Osteoblast (primary cell): ENCODE results near the gene CNOT8. TPM values are rescaled to one million over a fixed set of nuclear protein-coding genes. Genes with fewer than 3 reads are reported as not detected.

Experiments used
- DNase-seq: peaks from one replicate; pipeline ENCODE4 v3.0.0; 2011; ENCODE audit warnings: low spot score, mixed read lengths; ENCODE audit not compliant: insufficient read length; ENCODE audit errors: missing footprints
- H2AFZ ChIP-seq: 2 replicates; pipeline ENCODE4 v1.6.0; 2011; ENCODE audit warnings: mild to moderate bottlenecking, low read length
- H3K27ac ChIP-seq: 2 replicates; pipeline ENCODE4 v1.5.1; 2011; ENCODE audit warnings: mild to moderate bottlenecking, low read depth, low read length, moderate library complexity
- H3K27me3 ChIP-seq: 2 replicates; pipeline ENCODE4 v1.6.0; 2012; ENCODE audit warnings: mild to moderate bottlenecking, control low read depth, inconsistent platforms, low read length, moderate library complexity; ENCODE audit not compliant: insufficient read depth
- H3K36me3 ChIP-seq: 2 replicates; pipeline ENCODE4 v1.5.1; 2011; ENCODE audit warnings: mild to moderate bottlenecking, low read length, control low read depth, moderate library complexity; ENCODE audit not compliant: insufficient read depth
- H3K4me1 ChIP-seq: 2 replicates; pipeline ENCODE4 v1.5.1; 2011; ENCODE audit warnings: mild to moderate bottlenecking, low read length, control low read depth, moderate library complexity; ENCODE audit not compliant: insufficient read depth
- H3K4me2 ChIP-seq: 2 replicates; pipeline ENCODE4 v1.6.0; 2011; ENCODE audit warnings: mild to moderate bottlenecking, low read length; ENCODE audit not compliant: insufficient read depth
- H3K4me3 ChIP-seq: fragments of 200-600 bp; sonication (generic); 3 replicates; pipeline ENCODE4 v1.5.1; 2012; ENCODE audit warnings: mild to moderate bottlenecking, low read length, inconsistent platforms; ENCODE audit not compliant: insufficient read depth
- H3K79me2 ChIP-seq: 2 replicates; pipeline ENCODE4 v1.6.0; 2012; ENCODE audit warnings: mild to moderate bottlenecking, low read length, control low read depth, inconsistent platforms; ENCODE audit not compliant: insufficient read depth
- H3K9me3 ChIP-seq: 2 replicates; pipeline ENCODE4 v1.5.1; 2011; ENCODE audit warnings: low read depth, low read length, control low read depth
- H4K20me1 ChIP-seq: 2 replicates; pipeline ENCODE4 v1.6.0; 2012; ENCODE audit warnings: mild to moderate bottlenecking, low read length, control low read depth; ENCODE audit not compliant: insufficient read depth
- total RNA-seq: library from RNA; depleted of rRNA; stranded (reverse); fragments of >200 nt; gene quantifications from 2 replicates; pipeline ENCODE4 v1.2.3, GENCODE V29; 2012
- TF ChIP-seq, protein P1 (sequence below): IDR thresholded peaks from 2 replicates; pipeline ENCODE4 v1.5.1; 2011; ENCODE audit warnings: mild to moderate bottlenecking, low read depth, low read length, moderate library complexity; ENCODE audit errors: extremely low read depth

Gene CNOT8
- total RNA-seq, 1 donor: 55.7 TPM

DNA sequence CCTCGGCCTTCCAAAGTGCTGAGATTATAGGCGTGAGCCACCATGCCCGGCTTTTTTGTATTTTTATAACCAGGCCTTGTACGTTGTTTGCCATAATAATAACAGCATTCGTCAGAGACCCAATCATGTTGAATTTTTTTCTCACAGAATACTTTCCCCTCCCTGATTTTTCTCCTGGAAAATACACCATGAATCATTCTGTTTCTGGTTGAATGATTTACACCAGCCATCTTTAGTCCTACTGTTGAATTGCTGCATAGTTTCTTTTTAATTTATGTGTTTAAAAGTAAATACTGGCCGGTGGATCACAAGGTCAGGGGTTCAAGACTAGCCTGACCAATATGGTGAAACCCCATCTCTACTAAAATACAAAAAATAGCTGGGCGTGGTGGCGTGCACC is 3.5 kb downstream of the CNOT8 start:
- DNase-seq: no peak
- Histone ChIP-seq H4K20me1 (peaks cover 41% of the 10 kb centered on the region), H3K27me3 (no peaks in the 10 kb centered on the region), H3K9me3 (no peaks in the 10 kb centered on the region), H3K79me2 (peaks cover 81% of the 10 kb centered on the region), H3K36me3 (peaks cover 24% of the 10 kb centered on the region), H3K4me2 (no peak overlapping the region), H3K4me3 (no peak overlapping the region), H3K4me1 (peaks cover 29% of the 10 kb centered on the region), H2AFZ (no peak overlapping the region), H3K27ac (no peak overlapping the region)
- TF ChIP-seq, protein P1, sequence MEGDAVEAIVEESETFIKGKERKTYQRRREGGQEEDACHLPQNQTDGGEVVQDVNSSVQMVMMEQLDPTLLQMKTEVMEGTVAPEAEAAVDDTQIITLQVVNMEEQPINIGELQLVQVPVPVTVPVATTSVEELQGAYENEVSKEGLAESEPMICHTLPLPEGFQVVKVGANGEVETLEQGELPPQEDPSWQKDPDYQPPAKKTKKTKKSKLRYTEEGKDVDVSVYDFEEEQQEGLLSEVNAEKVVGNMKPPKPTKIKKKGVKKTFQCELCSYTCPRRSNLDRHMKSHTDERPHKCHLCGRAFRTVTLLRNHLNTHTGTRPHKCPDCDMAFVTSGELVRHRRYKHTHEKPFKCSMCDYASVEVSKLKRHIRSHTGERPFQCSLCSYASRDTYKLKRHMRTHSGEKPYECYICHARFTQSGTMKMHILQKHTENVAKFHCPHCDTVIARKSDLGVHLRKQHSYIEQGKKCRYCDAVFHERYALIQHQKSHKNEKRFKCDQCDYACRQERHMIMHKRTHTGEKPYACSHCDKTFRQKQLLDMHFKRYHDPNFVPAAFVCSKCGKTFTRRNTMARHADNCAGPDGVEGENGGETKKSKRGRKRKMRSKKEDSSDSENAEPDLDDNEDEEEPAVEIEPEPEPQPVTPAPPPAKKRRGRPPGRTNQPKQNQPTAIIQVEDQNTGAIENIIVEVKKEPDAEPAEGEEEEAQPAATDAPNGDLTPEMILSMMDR: no peak

DNA sequence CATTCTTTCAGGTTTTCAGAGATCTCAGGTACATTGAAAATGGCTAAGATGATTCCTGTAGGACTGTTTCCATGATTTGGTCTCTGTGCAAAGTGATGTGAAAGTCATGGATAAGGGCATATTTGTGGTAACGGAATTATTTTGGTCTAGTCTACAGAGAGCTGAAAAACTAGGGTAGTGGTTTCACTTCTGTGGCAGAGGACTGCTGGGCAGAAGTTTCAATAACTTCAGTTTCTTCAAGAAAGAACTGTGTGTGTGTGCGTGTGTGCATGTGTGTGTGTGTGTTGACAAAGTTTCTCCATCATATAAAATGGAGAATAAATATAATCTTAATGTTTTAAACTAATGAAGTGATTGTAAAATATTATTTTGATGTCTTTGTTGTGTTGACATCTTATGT is 4.3 kb downstream of the CNOT8 start:
- Histone ChIP-seq H3K4me2 (peak overlapping the region; percentile 47), H3K27me3 (no peaks in the 10 kb centered on the region), H4K20me1 (peaks cover 41% of the 10 kb centered on the region), H3K9me3 (no peaks in the 10 kb centered on the region), H3K27ac (peak overlapping the region; percentile 8), H3K4me1 (peaks cover 30% of the 10 kb centered on the region), H3K4me3 (no peak overlapping the region), H2AFZ (no peak overlapping the region), H3K36me3 (peaks cover 32% of the 10 kb centered on the region), H3K79me2 (peaks cover 86% of the 10 kb centered on the region)
- TF ChIP-seq, protein P1: no peak
- no peak for DNase-seq

DNA sequence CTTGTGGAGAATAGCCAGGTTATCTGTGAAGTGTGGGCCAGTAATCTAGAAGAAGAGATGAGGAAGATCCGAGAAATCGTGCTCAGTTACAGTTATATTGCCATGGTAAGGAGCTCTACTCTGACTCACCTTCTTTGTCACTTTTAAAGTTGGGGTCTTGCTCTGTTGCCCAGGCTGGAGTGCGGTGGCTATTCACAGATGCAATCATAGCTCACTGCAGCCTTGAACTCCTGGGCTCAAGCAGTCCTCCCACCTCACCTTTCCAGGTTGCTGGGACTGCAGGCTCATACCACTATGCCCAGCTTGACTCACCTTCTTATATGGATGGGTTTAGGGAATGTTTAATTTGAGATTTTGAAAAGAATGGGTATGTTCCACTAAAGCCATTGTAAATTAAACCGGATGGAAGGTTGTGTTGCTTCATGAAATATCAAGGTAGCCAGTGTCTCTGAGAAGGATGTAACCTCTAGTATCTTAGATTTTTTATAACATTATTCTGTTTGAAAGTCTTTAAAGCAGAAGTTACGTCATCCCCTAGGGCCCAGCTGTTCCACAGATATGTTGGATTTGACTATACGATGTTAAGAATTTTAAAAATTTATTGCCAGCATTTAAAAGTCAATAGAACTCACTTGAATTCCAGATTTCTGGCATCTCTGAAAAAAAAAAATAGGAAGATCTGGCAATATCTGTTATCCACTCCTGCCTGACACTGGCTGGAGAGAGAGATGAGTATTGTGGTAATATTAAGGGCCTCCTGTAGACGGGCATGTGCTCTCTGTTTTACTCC is 5.1 kb downstream of the CNOT8 start:
- DNase-seq: no peak
- H3K4me1 ChIP-seq: peaks cover 30% of the 10 kb centered on the region
- TF ChIP-seq, protein P1: no peak
- H4K20me1 ChIP-seq: peaks cover 45% of the 10 kb centered on the region
- H3K27ac ChIP-seq: peak overlapping the region; percentile 8
- peaks cover 33% of the 10 kb centered on the region for H3K36me3 ChIP-seq
- no peaks in the 10 kb centered on the region for H3K27me3 ChIP-seq
- H3K9me3 ChIP-seq: no peaks in the 10 kb centered on the region
- H3K4me2 ChIP-seq: no peak overlapping the region
- peaks cover 87% of the 10 kb centered on the region for H3K79me2 ChIP-seq
- no peak overlapping the region for H2AFZ ChIP-seq
- no peak overlapping the region for H3K4me3 ChIP-seq

DNA sequence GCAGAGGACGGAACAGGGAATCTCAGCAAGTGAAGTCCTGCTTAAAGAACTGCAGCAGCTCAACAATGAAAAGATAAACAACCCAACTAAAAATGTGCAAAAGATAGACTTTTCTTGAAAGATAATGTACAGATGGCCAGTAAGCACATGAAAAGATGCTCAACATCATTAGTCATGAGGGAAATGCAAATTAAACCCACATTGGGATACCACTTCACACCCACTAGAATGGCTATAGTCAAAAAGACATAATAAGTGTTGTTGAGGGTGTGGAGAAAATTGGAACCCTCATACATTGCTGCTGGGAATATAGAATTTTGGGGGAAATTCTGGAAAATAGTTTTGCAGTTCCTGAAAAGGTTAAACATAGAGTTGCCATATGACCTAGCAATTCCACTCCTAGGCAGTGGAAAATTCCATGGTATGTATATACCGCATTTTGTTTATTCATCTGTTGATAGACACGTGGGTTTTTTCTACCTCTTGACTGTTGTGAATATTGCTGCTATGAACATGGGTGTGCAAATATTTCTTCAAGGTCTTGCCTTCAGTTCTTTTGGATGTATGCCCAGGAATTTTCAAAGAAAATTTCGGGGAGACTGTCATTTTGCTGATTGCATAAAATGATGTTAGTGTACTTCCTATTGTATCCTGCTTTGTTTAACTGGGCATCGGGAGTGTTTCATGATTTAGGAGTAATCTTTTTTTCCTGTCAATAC is 7.2 kb downstream of the CNOT8 start:
- H3K27ac ChIP-seq: no peak overlapping the region
- H3K79me2 ChIP-seq: peaks cover 75% of the 10 kb centered on the region
- H3K9me3 ChIP-seq: no peaks in the 10 kb centered on the region
- H2AFZ ChIP-seq: no peak overlapping the region
- H3K4me1 ChIP-seq: peaks cover 19% of the 10 kb centered on the region
- H3K36me3 ChIP-seq: peaks cover 39% of the 10 kb centered on the region
- no peak for DNase-seq
- no peaks in the 10 kb centered on the region for H3K27me3 ChIP-seq
- peaks cover 37% of the 10 kb centered on the region for H4K20me1 ChIP-seq
- TF ChIP-seq, protein P1: no peak
- no peak overlapping the region for H3K4me2 ChIP-seq
- no peak overlapping the region for H3K4me3 ChIP-seq
